GM12878 (cell line): ENCODE data around the gene FHOD3.

Source experiments
- EZH2 ChIP-seq: IDR thresholded peaks from 2 replicates; pipeline ENCODE4 v1.6.1; 2012; ENCODE audit warnings: low read depth, mild to moderate bottlenecking, control low read depth, inconsistent platforms, low read length, borderline replicate concordance; ENCODE audit not compliant: control insufficient read depth
- NFXL1 ChIP-seq: fragments of 450-650 bp; IDR thresholded peaks from 2 replicates; pipeline ENCODE4 v1.6.1; 2017; ENCODE audit warnings: antibody characterized with exemption, mild to moderate bottlenecking, borderline replicate concordance
- POLR2A ChIP-seq: IDR thresholded peaks from 2 replicates; pipeline ENCODE4 v1.6.1; 2011; ENCODE audit warnings: low read depth, mild to moderate bottlenecking, low read length
- RCOR1 ChIP-seq: conservative IDR thresholded peaks from 2 replicates; pipeline ENCODE4 v1.6.1; 2012; ENCODE audit warnings: low read depth, low read length, improper control_type of control experiment
- RELA ChIP-seq: fragments of 450-650 bp; IDR thresholded peaks from 2 replicates; pipeline ENCODE4 v1.8.0; 2014; ENCODE audit warnings: borderline replicate concordance; ENCODE audit not compliant: partially characterized antibody
- TF ChIP-seq, protein P1 (sequence below): fragments of 450-650 bp; IDR thresholded peaks from 2 replicates; pipeline ENCODE4 v1.6.1; 2017; ENCODE audit warnings: mild to moderate bottlenecking, moderate library complexity

DNA sequence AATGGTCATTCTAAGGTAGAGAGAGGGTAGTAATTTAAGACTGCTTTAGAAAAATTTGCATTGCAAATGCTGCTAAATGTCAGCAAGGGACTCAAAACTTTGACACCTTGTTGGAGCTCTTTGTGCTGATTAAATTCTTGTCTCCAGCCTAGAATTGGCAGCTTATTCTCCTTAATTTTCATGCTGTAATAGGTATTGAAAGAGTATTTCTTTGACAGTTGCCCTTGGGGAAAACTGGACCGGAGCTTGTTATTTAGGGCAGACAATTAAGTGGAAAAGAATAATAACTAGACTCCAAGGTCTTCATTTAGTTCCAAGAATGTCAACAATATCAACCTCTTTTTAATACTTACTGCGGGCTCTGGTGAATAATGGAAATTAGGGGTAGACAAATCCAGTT, 267.3 kb downstream of the FHOD3 start:
- TF ChIP-seq POLR2A (no peak), EZH2 (no peak), RCOR1 (no peak), NFXL1 (no peak), RELA (no peak)
- TF ChIP-seq, protein P1, sequence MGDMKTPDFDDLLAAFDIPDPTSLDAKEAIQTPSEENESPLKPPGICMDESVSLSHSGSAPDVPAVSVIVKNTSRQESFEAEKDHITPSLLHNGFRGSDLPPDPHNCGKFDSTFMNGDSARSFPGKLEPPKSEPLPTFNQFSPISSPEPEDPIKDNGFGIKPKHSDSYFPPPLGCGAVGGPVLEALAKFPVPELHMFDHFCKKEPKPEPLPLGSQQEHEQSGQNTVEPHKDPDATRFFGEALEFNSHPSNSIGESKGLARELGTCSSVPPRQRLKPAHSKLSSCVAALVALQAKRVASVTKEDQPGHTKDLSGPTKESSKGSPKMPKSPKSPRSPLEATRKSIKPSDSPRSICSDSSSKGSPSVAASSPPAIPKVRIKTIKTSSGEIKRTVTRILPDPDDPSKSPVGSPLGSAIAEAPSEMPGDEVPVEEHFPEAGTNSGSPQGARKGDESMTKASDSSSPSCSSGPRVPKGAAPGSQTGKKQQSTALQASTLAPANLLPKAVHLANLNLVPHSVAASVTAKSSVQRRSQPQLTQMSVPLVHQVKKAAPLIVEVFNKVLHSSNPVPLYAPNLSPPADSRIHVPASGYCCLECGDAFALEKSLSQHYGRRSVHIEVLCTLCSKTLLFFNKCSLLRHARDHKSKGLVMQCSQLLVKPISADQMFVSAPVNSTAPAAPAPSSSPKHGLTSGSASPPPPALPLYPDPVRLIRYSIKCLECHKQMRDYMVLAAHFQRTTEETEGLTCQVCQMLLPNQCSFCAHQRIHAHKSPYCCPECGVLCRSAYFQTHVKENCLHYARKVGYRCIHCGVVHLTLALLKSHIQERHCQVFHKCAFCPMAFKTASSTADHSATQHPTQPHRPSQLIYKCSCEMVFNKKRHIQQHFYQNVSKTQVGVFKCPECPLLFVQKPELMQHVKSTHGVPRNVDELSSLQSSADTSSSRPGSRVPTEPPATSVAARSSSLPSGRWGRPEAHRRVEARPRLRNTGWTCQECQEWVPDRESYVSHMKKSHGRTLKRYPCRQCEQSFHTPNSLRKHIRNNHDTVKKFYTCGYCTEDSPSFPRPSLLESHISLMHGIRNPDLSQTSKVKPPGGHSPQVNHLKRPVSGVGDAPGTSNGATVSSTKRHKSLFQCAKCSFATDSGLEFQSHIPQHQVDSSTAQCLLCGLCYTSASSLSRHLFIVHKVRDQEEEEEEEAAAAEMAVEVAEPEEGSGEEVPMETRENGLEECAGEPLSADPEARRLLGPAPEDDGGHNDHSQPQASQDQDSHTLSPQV = no peak
